HepG2 (cell line): ENCODE measurements around the gene PIGL. TPM values are rescaled to one million over a fixed set of nuclear protein-coding genes. Genes with fewer than 3 reads are reported as not detected.

Experiments used
- ATAC-seq: fragments of 200-7000 bp; cut with Tn5 transposase; 3 replicates; pipeline ENCODE4 v1.9.1; 2020; ENCODE audit warnings: mild to moderate bottlenecking, moderate library complexity
- BruUV-seq: library from RNA; stranded (reverse); fragments of 400-500 nt; replicated peaks from 2 replicates; lab custom pipeline; 2021; lab: Mats Ljungman, UMichigan
- CTCF ChIA-PET: fragments of 300-600 bp; formaldehyde crosslinking; extraction: SDS; loops from one replicate; lab custom pipeline; 2021; ENCODE audit warnings: low total read pairs, inconsistent platforms, low intra/inter-chr PET ratio; lab: Yijun Ruan, JAX
- POLR2A ChIA-PET: fragments of 350-600 bp; sonication (Branson Sonifier 250); formaldehyde crosslinking; loops from one replicate; lab custom pipeline; 2020; ENCODE audit warnings: antibody characterized with exemption, inconsistent platforms; lab: Yijun Ruan, JAX
- DNase-seq: peaks from one replicate; pipeline ENCODE4 v3.0.0-alpha.2; 2015; ENCODE audit warnings: low spot score
- FAIRE-seq: peaks from 3 replicates; lab custom pipeline; 2011; peaks lifted over from hg19 to GRCh38; lab: Jason Lieb, UNC
- H2AFZ ChIP-seq: one replicate; pipeline ENCODE4 v1.6.1; 2011; ENCODE audit warnings: low read length, inconsistent platforms
- H3K27ac ChIP-seq: fragments of 300-600 bp; 3 replicates; pipeline ENCODE4 v1.8.0; 2011; ENCODE audit warnings: mixed run types, mild to moderate bottlenecking, mixed read lengths, low read length, inconsistent platforms; ENCODE audit not compliant: insufficient read depth; ENCODE audit errors: extremely low read length
- H3K27me3 ChIP-seq, 2 experiments: fragments of 200-600 bp in 1 of 2; 2 replicates in 1 of 2; 3 replicates in 1 of 2; pipeline versions ENCODE4 v1.6.0 to v1.8.0; 2011; ENCODE audit warnings: low read length in 2 of 2, mild to moderate bottlenecking in 2 of 2, moderate library complexity in 2 of 2, inconsistent platforms in 1 of 2; ENCODE audit not compliant: insufficient read depth in 2 of 2, control insufficient read depth in 1 of 2
- H3K36me3 ChIP-seq, 2 experiments: fragments of 200-600 bp in 1 of 2; replicated peaks in 1 of 2; 2 replicates in 1 of 2; 3 replicates in 1 of 2; pipeline versions ENCODE4 v1.5.1 to v1.8.0; 2011; ENCODE audit warnings: low read length in 2 of 2, inconsistent platforms in 1 of 2; ENCODE audit not compliant: insufficient read depth in 2 of 2, control insufficient read depth in 1 of 2
- H3K4me1 ChIP-seq: 2 replicates; pipeline ENCODE4 v1.5.1; 2012; ENCODE audit warnings: low read length, inconsistent platforms; ENCODE audit not compliant: insufficient read depth
- H3K4me2 ChIP-seq: 2 replicates; pipeline ENCODE4 v1.6.0; 2011; ENCODE audit warnings: low read depth, low read length, inconsistent platforms
- H3K4me3 ChIP-seq, 3 experiments: fragments of 200-600 bp in 1 of 3; sonication (generic), shearing (Covaris generic) in 1 of 3; replicated peaks in 1 of 3; 2 replicates each; pipeline ENCODE4 v1.5.1; 2011 to 2016; ENCODE audit warnings: low read length in 3 of 3, inconsistent platforms in 2 of 3, low read depth in 2 of 3, mild to moderate bottlenecking in 2 of 3, control low read depth in 1 of 3, mixed read lengths in 1 of 3; ENCODE audit not compliant: insufficient read depth in 1 of 3
- H3K79me2 ChIP-seq: one replicate; pipeline ENCODE4 v1.6.1; 2011; ENCODE audit warnings: low read length, inconsistent platforms; ENCODE audit not compliant: insufficient read depth
- H3K9ac ChIP-seq: 2 replicates; pipeline ENCODE4 v1.6.0; 2011; ENCODE audit warnings: mild to moderate bottlenecking, low read depth, low read length, inconsistent platforms; ENCODE audit not compliant: insufficient read depth
- H3K9me3 ChIP-seq: 2 replicates; pipeline ENCODE4 v1.5.1; 2012; ENCODE audit warnings: mild to moderate bottlenecking, low read length
- H4K20me1 ChIP-seq: 2 replicates; pipeline ENCODE4 v1.6.0; 2011; ENCODE audit warnings: inconsistent platforms, mild to moderate bottlenecking, low read length, moderate library complexity; ENCODE audit not compliant: insufficient read depth
- ARID3A ChIP-seq: IDR thresholded peaks from 2 replicates; pipeline ENCODE4 v1.6.1; 2012; ENCODE audit warnings: low read depth, low read length, improper control_type of control experiment
- GATAD2A ChIP-seq: IDR thresholded peaks from 2 replicates; pipeline ENCODE4 v1.6.1; 2016
- HDAC6 ChIP-seq: fragments of 200-600 bp; sonication (generic); IDR thresholded peaks from 2 replicates; pipeline ENCODE4 v1.7.0; 2017; ENCODE audit warnings: mild to moderate bottlenecking, antibody characterized with exemption, low read length, low read depth
- HNF4A ChIP-seq: sonication (generic); formaldehyde crosslinking; IDR thresholded peaks from 2 replicates; pipeline ENCODE4 v1.4.0; 2020; ENCODE audit warnings: missing genetic modification reagents
- MAF1 ChIP-seq: sonication (generic); formaldehyde crosslinking; IDR thresholded peaks from 2 replicates; pipeline ENCODE4 v1.5.0; 2020; ENCODE audit warnings: missing genetic modification reagents, borderline replicate concordance
- NCOR1 ChIP-seq: fragments of 200-600 bp; sonication (generic); IDR thresholded peaks from 2 replicates; pipeline ENCODE4 v1.7.0; 2017; ENCODE audit warnings: antibody characterized with exemption, low read length, borderline replicate concordance
- POGZ ChIP-seq: sonication (generic); formaldehyde crosslinking; IDR thresholded peaks from 2 replicates; pipeline ENCODE4 v1.4.0; 2020; ENCODE audit warnings: mild to moderate bottlenecking, missing genetic modification reagents
- REPIN1 ChIP-seq: sonication (generic); formaldehyde crosslinking; IDR thresholded peaks from 2 replicates; pipeline ENCODE4 v1.8.0; 2022; ENCODE audit warnings: missing genetic modification reagents, low read depth, mild to moderate bottlenecking, borderline replicate concordance
- SUZ12 ChIP-seq: fragments of 150-350 bp; IDR thresholded peaks from 2 replicates; pipeline ENCODE4 v1.6.1; 2014; ENCODE audit warnings: low read depth, low read length
- THAP9 ChIP-seq: sonication (generic); formaldehyde crosslinking; IDR thresholded peaks from 2 replicates; pipeline ENCODE4; 2020; ENCODE audit warnings: missing genetic modification reagents, mild to moderate bottlenecking, borderline replicate concordance
- TRIM24 ChIP-seq: sonication (generic); formaldehyde crosslinking; IDR thresholded peaks from 2 replicates; pipeline ENCODE4 v1.8.0; 2022; ENCODE audit warnings: mild to moderate bottlenecking, missing genetic modification reagents
- ZBTB39 ChIP-seq: sonication (generic); formaldehyde crosslinking; IDR thresholded peaks from 2 replicates; pipeline ENCODE4 v1.5.0; 2020; ENCODE audit warnings: missing genetic modification reagents
- ZFY ChIP-seq: sonication (generic); formaldehyde crosslinking; IDR thresholded peaks from 2 replicates; pipeline ENCODE4 v1.4.0; 2020; ENCODE audit warnings: missing genetic modification reagents
- ZNF101 ChIP-seq: sonication (generic); formaldehyde crosslinking; IDR thresholded peaks from 2 replicates; pipeline ENCODE4 v1.4.0; 2020; ENCODE audit warnings: mild to moderate bottlenecking, low read depth, missing genetic modification reagents, borderline replicate concordance
- ZNF30 ChIP-seq: sonication (generic); formaldehyde crosslinking; IDR thresholded peaks from 2 replicates; pipeline ENCODE4 v1.5.0; 2020; ENCODE audit warnings: mild to moderate bottlenecking, missing genetic modification reagents
- ZNF576 ChIP-seq: sonication (generic); formaldehyde crosslinking; IDR thresholded peaks from 2 replicates; pipeline ENCODE4 v1.4.0; 2020; ENCODE audit warnings: mild to moderate bottlenecking, missing genetic modification reagents
- ZNF577 ChIP-seq: sonication (generic); formaldehyde crosslinking; IDR thresholded peaks from 2 replicates; pipeline ENCODE4 v1.4.0; 2020; ENCODE audit warnings: mild to moderate bottlenecking, low read depth, missing genetic modification reagents, borderline replicate concordance
- ZNF674 ChIP-seq: sonication (generic); formaldehyde crosslinking; IDR thresholded peaks from 2 replicates; pipeline ENCODE4 v1.5.0; 2020; ENCODE audit warnings: low read depth, mild to moderate bottlenecking, missing genetic modification reagents
- ZNF75D ChIP-seq: sonication (generic); formaldehyde crosslinking; IDR thresholded peaks from 2 replicates; pipeline ENCODE4 v1.8.1; 2023; ENCODE audit warnings: missing genetic modification reagents, mild to moderate bottlenecking, borderline replicate concordance
- WGBS: methylation state at CpG from one replicate; pipeline ENCODE4 v1.1.6; 2017; ENCODE audit warnings: low lambda C conversion rate; 5-methylcytosine and 5-hydroxymethylcytosine counted together
- in situ Hi-C: cut with HindIII; loops from 2 replicates; pipeline ENCODE4 v1.10.0; 2017; ENCODE audit warnings: low pct_unique_long_range_greater_than_20kb; ENCODE audit not compliant: extremely low pct_ligation_motif_present
- intact Hi-C: fragments of 100-400 bp; cut with micrococcal nuclease; formaldehyde crosslinking; loops from one replicate; pipeline ENCODE4 v1.10.0; 2022; ENCODE audit not compliant: unreplicated experiment
- polyA plus RNA-seq, 8 experiments: library from polyadenylated mRNA; depleted of rRNA in 3 of 8; stranded (reverse) in 7 of 8; unstranded in 1 of 8; fragments of >200 nt; fragmentation: Illumina TruSeq in 4 of 8; extraction: Trizol in 4 of 8; gene quantifications; 2 replicates each; pipeline versions ENCODE4 v1.2.1 to v1.2.3, GENCODE V29; 2011 to 2016; ENCODE audit warnings: low read depth in 4 of 8, missing spikeins in 1 of 8, mixed read lengths in 1 of 8; ENCODE audit not compliant: insufficient read depth in 1 of 8
- total RNA-seq, 5 experiments: library from RNA; depleted of rRNA; stranded (reverse); fragments of >200 nt; fragmentation: Illumina TruSeq; extraction: Trizol; gene quantifications; 2 replicates each; pipeline ENCODE4 v1.2.3, GENCODE V29; 2016; ENCODE audit warnings: low read depth in 1 of 5

The PIGL gene
- total and polyA plus RNA-seq, 2 of the 13 experiments (the other 11 are each of a cell fraction or from before 2014, with no cell fraction given) = 28.5 to 63.8 TPM

- peaks cover 85% of the 10 kb centered on the region for H3K4me1 ChIP-seq
- DNase-seq (no peak), FAIRE-seq (no peak), ATAC-seq (no peak)
- peaks cover 0 to 5% of the 10 kb centered on the region in 2 experiments; a peak in 1 of 5 replicates for H3K36me3 ChIP-seq
- no peak overlapping the region for H3K9ac ChIP-seq
- no peak overlapping the region for H2AFZ ChIP-seq
- H3K9me3 ChIP-seq = no peaks in the 10 kb centered on the region
- H4K20me1 ChIP-seq = no peaks in the 10 kb centered on the region
- 0 out of 2 replicates have a peak overlapping the region, but pooled peaks have one; percentile 4 for H3K4me2 ChIP-seq
- no peaks in the 10 kb centered on the region for H3K27me3 ChIP-seq
- POLR2A ChIA-PET = interaction anchor here (0.9 to 11.1 kb wide), 8 partner anchors 11 to 136 kb away, joined by 3 to 111 read pairs (median 10); partner anchors contain the start of genes CENPV, NCOR1 and UBB
- peak overlapping the region; percentile 51 for H3K27ac ChIP-seq
- no peak overlapping the region for H3K4me3 ChIP-seq
- 45% methylated on average over 4 of the region's 4 CpGs for WGBS
- no peaks in the 10 kb centered on the region for H3K79me2 ChIP-seq
- in situ Hi-C loops = no loop called here
- intact Hi-C loops = no loop called here
- no TSS peak for BruUV-seq
- CTCF ChIA-PET = no interaction called here
- TF ChIP-seq ARID3A (no peak), ZFY (CRISPR knock-in tag) (0 out of 2 replicates have a peak, but pooled peaks have one; percentile 19), ZNF577 (no peak), TRIM24 (no peak), ZNF30 (CRISPR knock-in tag) (no peak), HNF4A (CRISPR knock-in tag) (peak; percentile 52), ZBTB39 (no peak), POGZ (CRISPR knock-in tag) (no peak), NCOR1 (0 out of 2 replicates have a peak, but pooled peaks have one; percentile 44), GATAD2A (CRISPR knock-in tag) (0 out of 2 replicates have a peak, but pooled peaks have one; percentile 29), ZNF75D (no peak), REPIN1 (CRISPR knock-in tag) (0 out of 2 replicates have a peak, but pooled peaks have one; percentile 40), ZNF576 (CRISPR knock-in tag) (no peak), ZNF101 (no peak), THAP9 (CRISPR knock-in tag) (no peak), HDAC6 (no peak), ZNF674 (no peak), MAF1 (CRISPR knock-in tag) (no peak), SUZ12 (no peak)
Measured at GRCh38 chr17:16302856-16303255, 85.8 kb downstream of the PIGL start.
